ENCODE data around the gene NFATC1.

Gene NFATC1

DNA sequence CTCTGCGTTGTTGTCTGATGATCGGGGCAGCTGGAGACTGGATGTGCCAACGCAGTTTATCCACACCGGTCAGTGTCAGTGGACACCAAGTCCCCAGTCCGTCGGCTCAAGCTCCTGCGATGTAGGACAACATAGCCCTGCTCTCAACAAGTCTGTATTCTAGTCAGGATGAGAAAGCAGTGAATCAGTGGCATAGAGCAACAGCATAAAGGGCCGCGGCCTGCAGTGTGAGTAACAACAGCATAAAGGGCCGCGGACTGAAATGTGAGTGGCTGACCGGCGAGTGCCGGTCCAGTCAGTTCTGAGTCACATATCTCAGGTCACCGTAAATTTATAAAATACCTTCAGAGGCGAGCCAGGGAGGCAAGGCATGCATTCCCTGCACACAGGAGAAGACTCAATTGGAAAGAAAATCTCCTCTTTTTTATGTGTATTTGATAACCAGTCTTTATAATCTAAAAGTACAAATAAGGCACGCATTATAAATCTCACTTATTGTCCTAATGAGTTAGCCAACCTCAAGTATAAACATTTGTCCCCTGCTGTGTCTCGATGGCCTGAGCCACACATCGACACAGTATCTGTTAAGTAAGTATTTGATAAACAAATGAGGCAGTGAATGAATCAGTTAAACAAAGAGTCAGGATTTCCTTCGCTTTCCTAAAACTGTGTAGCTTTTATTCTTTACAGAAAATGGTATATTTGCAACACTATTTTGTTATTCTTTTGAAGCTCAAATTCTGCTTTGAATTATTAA is 33.8 kb upstream of the NFATC1 start:
- Histone ChIP-seq H3K9ac (ENCODE audit: low read length) (no peak overlapping the region), H3K4me3 (ENCODE audit: low read depth, low read length, poor library complexity, severe bottlenecking) (no peak overlapping the region), H3K4me1 (ENCODE audit: insufficient read depth, low read length, severe bottlenecking) (no peaks in the 10 kb centered on the region), H2AFZ (ENCODE audit: low read length) (no peak overlapping the region), H3K9me2 (ENCODE audit: low read depth, low read length) (no peaks in the 10 kb centered on the region), H3K9me3 (ENCODE audit: low read length) (no peaks in the 10 kb centered on the region), H3K27me3 (ENCODE audit: insufficient read depth, low read length) (no peaks in the 10 kb centered on the region), H4K20me1 (ENCODE audit: insufficient read depth, low read length) (no peaks in the 10 kb centered on the region), H3K36me3 (ENCODE audit: insufficient read depth, low read length) (peaks cover 36% of the 10 kb centered on the region), H3K4me2 (ENCODE audit: low read length) (no peak overlapping the region), H3F3A (ENCODE audit: insufficient read depth, low read length) (no peaks in the 10 kb centered on the region), H3K79me2 (ENCODE audit: insufficient read depth, low read length) (no peaks in the 10 kb centered on the region), H3K27ac (ENCODE audit: low read depth, low read length, poor library complexity, severe bottlenecking) (no peak overlapping the region)
- TF ChIP-seq, protein P1, sequence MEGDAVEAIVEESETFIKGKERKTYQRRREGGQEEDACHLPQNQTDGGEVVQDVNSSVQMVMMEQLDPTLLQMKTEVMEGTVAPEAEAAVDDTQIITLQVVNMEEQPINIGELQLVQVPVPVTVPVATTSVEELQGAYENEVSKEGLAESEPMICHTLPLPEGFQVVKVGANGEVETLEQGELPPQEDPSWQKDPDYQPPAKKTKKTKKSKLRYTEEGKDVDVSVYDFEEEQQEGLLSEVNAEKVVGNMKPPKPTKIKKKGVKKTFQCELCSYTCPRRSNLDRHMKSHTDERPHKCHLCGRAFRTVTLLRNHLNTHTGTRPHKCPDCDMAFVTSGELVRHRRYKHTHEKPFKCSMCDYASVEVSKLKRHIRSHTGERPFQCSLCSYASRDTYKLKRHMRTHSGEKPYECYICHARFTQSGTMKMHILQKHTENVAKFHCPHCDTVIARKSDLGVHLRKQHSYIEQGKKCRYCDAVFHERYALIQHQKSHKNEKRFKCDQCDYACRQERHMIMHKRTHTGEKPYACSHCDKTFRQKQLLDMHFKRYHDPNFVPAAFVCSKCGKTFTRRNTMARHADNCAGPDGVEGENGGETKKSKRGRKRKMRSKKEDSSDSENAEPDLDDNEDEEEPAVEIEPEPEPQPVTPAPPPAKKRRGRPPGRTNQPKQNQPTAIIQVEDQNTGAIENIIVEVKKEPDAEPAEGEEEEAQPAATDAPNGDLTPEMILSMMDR (IDR thresholded peaks at IDR 0.05; ENCODE audit: low read length) = no peak
- no peak for TF ChIP-seq EZH2 (IDR thresholded peaks at IDR 0.05; ENCODE audit: borderline replicate concordance, low read length)

- Histone ChIP-seq H3K79me2 (ENCODE audit: insufficient read depth, low read length) (no peaks in the 10 kb centered on the region), H3K27me3 (ENCODE audit: insufficient read depth, low read length) (no peaks in the 10 kb centered on the region), H3K4me3 (ENCODE audit: low read depth, low read length, poor library complexity, severe bottlenecking) (no peak overlapping the region), H3K9me2 (ENCODE audit: low read depth, low read length) (no peaks in the 10 kb centered on the region), H3K27ac (ENCODE audit: low read depth, low read length, poor library complexity, severe bottlenecking) (no peak overlapping the region), H2AFZ (ENCODE audit: low read length) (no peak overlapping the region), H3K9ac (ENCODE audit: low read length) (no peak overlapping the region), H4K20me1 (ENCODE audit: insufficient read depth, low read length) (no peaks in the 10 kb centered on the region), H3F3A (ENCODE audit: insufficient read depth, low read length) (no peaks in the 10 kb centered on the region), H3K4me2 (ENCODE audit: low read length) (no peak overlapping the region), H3K4me1 (ENCODE audit: insufficient read depth, low read length, severe bottlenecking) (no peaks in the 10 kb centered on the region), H3K36me3 (ENCODE audit: insufficient read depth, low read length) (peaks cover 22% of the 10 kb centered on the region), H3K9me3 (ENCODE audit: low read length) (no peaks in the 10 kb centered on the region)
- no peak for TF ChIP-seq EZH2 (IDR thresholded peaks at IDR 0.05; ENCODE audit: borderline replicate concordance, low read length)
- TF ChIP-seq, protein P1 (IDR thresholded peaks at IDR 0.05; ENCODE audit: low read length) = no peak
These were observed 30.0 kb upstream of the NFATC1 start for GRCh38 chr18:79365701-79366100.

GRCh38 chr18:79366177-79367094 is 29.3 kb upstream of the NFATC1 start:
- TF ChIP-seq, protein P1 (IDR thresholded peaks at IDR 0.05; ENCODE audit: low read length) = no peak
- no peak for TF ChIP-seq EZH2 (IDR thresholded peaks at IDR 0.05; ENCODE audit: borderline replicate concordance, low read length)
- H3K4me3 ChIP-seq (ENCODE audit: low read depth, low read length, poor library complexity, severe bottlenecking) = no peak overlapping the region
- no peaks in the 10 kb centered on the region for H3K9me3 ChIP-seq (ENCODE audit: low read length)
- H3F3A ChIP-seq (ENCODE audit: insufficient read depth, low read length) = no peaks in the 10 kb centered on the region
- H3K27me3 ChIP-seq (ENCODE audit: insufficient read depth, low read length) = no peaks in the 10 kb centered on the region
- H3K36me3 ChIP-seq (ENCODE audit: insufficient read depth, low read length) = peaks cover 15% of the 10 kb centered on the region
- no peak overlapping the region for H3K4me2 ChIP-seq (ENCODE audit: low read length)
- no peaks in the 10 kb centered on the region for H3K4me1 ChIP-seq (ENCODE audit: insufficient read depth, low read length, severe bottlenecking)
- no peaks in the 10 kb centered on the region for H4K20me1 ChIP-seq (ENCODE audit: insufficient read depth, low read length)
- no peaks in the 10 kb centered on the region for H3K79me2 ChIP-seq (ENCODE audit: insufficient read depth, low read length)
- H3K9me2 ChIP-seq (ENCODE audit: low read depth, low read length) = no peaks in the 10 kb centered on the region
- H3K27ac ChIP-seq (ENCODE audit: low read depth, low read length, poor library complexity, severe bottlenecking) = no peak overlapping the region
- no peak overlapping the region for H3K9ac ChIP-seq (ENCODE audit: low read length)
- no peak overlapping the region for H2AFZ ChIP-seq (ENCODE audit: low read length)
